Measurements from ENCODE around the gene RALBP1. TPM values are rescaled to one million over a fixed set of nuclear protein-coding genes. Genes with fewer than 3 reads are reported as not detected.

The RALBP1 gene
- total RNA-seq, 2 donors from 2014 or later: 59.1 to 64.9 TPM

DNA sequence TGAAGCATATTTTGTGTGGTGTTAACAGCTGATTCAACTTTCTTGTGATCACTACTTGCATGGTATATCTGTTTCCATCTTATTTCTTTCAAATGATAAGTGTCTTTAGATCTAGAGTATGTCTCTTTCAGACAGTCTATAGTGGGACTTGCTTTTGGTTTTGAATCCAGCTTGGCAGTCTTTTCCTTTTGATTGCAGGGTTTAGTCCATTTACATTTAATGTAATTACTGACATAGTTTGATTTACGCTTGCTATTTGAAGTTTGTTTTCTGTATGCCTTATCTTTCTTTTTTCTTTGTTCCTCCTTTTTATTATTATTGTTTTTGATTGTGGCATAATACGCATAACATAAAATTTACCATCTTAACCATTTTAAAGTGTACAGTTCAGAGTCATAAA is 9.2 kb upstream of the RALBP1 start:
- TF ChIP-seq, protein P1, sequence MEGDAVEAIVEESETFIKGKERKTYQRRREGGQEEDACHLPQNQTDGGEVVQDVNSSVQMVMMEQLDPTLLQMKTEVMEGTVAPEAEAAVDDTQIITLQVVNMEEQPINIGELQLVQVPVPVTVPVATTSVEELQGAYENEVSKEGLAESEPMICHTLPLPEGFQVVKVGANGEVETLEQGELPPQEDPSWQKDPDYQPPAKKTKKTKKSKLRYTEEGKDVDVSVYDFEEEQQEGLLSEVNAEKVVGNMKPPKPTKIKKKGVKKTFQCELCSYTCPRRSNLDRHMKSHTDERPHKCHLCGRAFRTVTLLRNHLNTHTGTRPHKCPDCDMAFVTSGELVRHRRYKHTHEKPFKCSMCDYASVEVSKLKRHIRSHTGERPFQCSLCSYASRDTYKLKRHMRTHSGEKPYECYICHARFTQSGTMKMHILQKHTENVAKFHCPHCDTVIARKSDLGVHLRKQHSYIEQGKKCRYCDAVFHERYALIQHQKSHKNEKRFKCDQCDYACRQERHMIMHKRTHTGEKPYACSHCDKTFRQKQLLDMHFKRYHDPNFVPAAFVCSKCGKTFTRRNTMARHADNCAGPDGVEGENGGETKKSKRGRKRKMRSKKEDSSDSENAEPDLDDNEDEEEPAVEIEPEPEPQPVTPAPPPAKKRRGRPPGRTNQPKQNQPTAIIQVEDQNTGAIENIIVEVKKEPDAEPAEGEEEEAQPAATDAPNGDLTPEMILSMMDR (IDR thresholded peaks at IDR 0.05): no peak
- intact Hi-C loops (cut with DNase I): no loop called here
- DNase-seq: no peak
- no peaks in the 10 kb centered on the region for H3K27me3 ChIP-seq
- no peak overlapping the region for H3K9ac ChIP-seq (ENCODE audit: low read depth in 2 of 2, low read length in 2 of 2)
- no peak overlapping the region for H3K27ac ChIP-seq
- H3K36me3 ChIP-seq: no peaks in the 10 kb centered on the region
- H3K9me3 ChIP-seq: no peaks in the 10 kb centered on the region
- H3K4me3 ChIP-seq: no peak overlapping the region
- H3K4me1 ChIP-seq: no peaks in the 10 kb centered on the region

DNA sequence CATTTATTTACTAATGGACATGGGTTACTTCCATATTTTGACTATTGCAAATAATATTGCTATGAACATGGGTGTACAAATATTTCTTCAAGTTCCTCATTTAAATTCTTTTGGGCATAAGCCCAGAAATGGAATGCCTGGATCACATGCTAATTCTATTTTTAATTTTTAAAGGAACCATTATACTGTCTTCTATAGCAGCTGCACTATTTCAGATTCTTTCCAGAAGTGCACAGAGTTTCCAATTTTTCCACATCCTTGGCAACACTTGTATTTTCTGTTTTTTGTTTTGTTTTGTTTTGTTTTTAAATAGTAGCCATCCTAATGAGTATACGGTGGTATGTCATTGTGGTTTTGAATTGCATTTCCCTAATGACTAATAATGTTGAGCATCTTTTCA is 8.5 kb upstream of the RALBP1 start:
- Histone ChIP-seq H3K27me3 (no peaks in the 10 kb centered on the region), H3K4me3 (no peak overlapping the region), H3K36me3 (no peaks in the 10 kb centered on the region), H3K4me1 (no peaks in the 10 kb centered on the region), H3K27ac (no peak overlapping the region), H3K9me3 (no peaks in the 10 kb centered on the region), H3K9ac (ENCODE audit: low read depth in 2 of 2, low read length in 2 of 2) (no peak overlapping the region)
- intact Hi-C loops (cut with DNase I): no loop called here
- TF ChIP-seq, protein P1 (IDR thresholded peaks at IDR 0.05): no peak
- no peak for DNase-seq

DNA sequence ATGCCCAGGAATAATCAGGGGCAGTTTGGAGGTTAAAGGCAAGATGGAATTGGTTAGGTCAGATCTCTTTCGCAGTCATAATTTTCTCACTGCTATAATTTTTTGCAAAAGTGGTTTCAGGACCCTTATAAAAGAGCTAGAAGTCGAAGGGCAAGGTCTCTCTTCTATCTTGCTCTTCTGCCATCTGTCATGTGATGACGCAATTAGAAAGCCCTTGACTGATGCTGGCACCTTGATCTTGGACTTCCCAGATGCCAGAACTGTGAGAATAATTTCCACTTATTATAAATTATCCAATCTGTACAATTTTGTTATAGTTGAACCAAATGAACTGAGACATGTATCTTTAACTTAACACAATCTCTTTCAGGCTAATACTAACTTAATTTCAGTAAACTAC is 6.3 kb upstream of the RALBP1 start:
- peaks cover under 1% of the 10 kb centered on the region for H3K4me1 ChIP-seq
- H3K9ac ChIP-seq (ENCODE audit: low read depth in 2 of 2, low read length in 2 of 2): no peak overlapping the region
- H3K27ac ChIP-seq: no peak overlapping the region
- no peak overlapping the region for H3K4me3 ChIP-seq
- H3K9me3 ChIP-seq: no peaks in the 10 kb centered on the region
- no peaks in the 10 kb centered on the region for H3K36me3 ChIP-seq
- TF ChIP-seq, protein P1 (IDR thresholded peaks at IDR 0.05): no peak
- no peaks in the 10 kb centered on the region for H3K27me3 ChIP-seq
- no peak for DNase-seq
- intact Hi-C loops (cut with DNase I): no loop called here

DNA sequence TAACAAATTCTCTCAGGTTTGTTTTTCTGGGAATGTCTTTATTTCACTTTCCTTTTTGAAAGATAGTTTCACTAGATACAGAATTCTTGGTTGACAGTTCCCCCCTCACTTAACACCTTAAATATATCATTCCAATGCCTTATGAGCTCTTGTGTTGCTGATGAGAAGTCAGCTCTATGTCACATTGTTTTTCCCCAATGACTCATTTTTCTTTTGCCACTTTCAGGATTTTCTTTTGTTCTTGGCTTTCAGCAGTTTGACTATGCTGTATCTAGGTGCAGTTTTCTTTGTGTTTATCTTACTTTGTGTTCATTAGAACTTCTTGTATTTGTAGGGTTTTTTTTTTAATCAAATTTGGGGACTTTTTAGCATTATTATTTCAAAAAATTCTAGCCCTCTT is 5.6 kb upstream of the RALBP1 start:
- H3K4me3 ChIP-seq: no peak overlapping the region
- H3K27ac ChIP-seq: no peak overlapping the region
- no peaks in the 10 kb centered on the region for H3K27me3 ChIP-seq
- intact Hi-C loops (cut with DNase I): no loop called here
- H3K36me3 ChIP-seq: no peaks in the 10 kb centered on the region
- TF ChIP-seq, protein P1 (IDR thresholded peaks at IDR 0.05): no peak
- H3K9ac ChIP-seq (ENCODE audit: low read depth in 2 of 2, low read length in 2 of 2): no peak overlapping the region
- peaks cover 4% of the 10 kb centered on the region for H3K4me1 ChIP-seq
- no peak for DNase-seq
- H3K9me3 ChIP-seq: no peaks in the 10 kb centered on the region

DNA sequence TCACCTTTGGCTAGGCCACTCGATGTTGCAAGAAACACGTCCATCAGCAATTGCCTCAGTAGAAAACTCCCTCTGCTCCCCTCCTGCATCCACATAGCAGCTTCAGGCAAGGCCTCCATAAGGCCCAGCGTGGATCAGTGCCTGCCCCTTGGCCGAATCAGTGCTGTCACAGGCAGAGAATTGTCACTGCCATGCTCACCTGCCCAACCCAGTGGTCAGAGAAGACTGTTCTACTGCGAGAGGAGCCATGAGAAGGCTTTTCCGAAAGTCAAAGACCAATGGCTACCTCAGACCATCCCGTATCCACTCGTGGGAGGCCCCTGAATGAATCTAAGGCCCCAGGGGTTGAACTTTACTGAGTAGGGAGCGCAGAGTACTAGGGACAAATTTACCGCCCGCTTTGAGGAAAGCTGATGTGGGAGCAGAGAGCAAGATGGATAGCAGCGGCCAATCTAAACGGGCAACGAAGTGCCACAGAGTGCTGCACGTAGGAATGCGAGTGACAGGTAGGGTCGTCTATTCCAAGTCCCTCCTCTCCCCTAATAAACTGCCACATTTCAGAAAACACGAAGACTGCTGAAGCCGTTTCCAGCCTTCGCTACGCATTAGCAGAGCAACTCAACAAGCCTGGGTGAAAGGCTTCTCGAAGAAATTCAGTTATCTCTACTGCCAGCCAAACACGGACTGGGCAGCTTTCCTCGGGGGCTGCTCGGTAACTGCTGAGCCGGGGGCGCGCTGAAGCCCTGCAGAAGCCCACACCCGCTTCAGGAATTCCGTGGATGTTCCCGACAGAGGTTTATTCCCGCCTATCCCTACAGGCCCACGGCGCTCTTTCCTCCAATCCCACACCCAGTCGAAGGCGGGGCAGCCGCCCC is 968 bp upstream of the RALBP1 start:
- Histone ChIP-seq H3K27me3 (no peaks in the 10 kb centered on the region), H3K36me3 (no peaks in the 10 kb centered on the region), H3K4me3 (peak overlapping the region; percentile 95), H3K4me1 (peaks cover 8% of the 10 kb centered on the region), H3K9me3 (no peaks in the 10 kb centered on the region), H3K9ac (ENCODE audit: low read depth in 2 of 2, low read length in 2 of 2) (peak overlapping the region; percentile 76 to 94), H3K27ac (peak overlapping the region; percentile 97)
- peak; percentile 91 for DNase-seq
- TF ChIP-seq, protein P1 (IDR thresholded peaks at IDR 0.05): no peak
- intact Hi-C loops (cut with DNase I): no loop called here
